MG63 (cell line): ENCODE data around the gene PRKAR1A. TPM values are rescaled to one million over a fixed set of nuclear protein-coding genes. Genes with fewer than 3 reads are reported as not detected.
A peak's percentile ranks its signal among the peaks of the same experiment; 100 is the strongest.
"Not testable (repeated sequence)": the region's sequence is repeated elsewhere in the genome, so short reads cannot be mapped to it uniquely, and the experiment has no call there.

ENCODE experiments used
- DNase-seq: peaks from one replicate; pipeline ENCODE4 v3.0.0-alpha.2; 2020
- H3K27me3 ChIP-seq: fragments of 250-450 bp; sonication (Bioruptor Pico); 2 replicates; pipeline ENCODE4 v1.5.1; 2020; ENCODE audit warnings: mild to moderate bottlenecking, moderate library complexity
- H3K36me3 ChIP-seq: fragments of 250-450 bp; sonication (Bioruptor Pico); 2 replicates; pipeline ENCODE4 v1.5.1; 2020; ENCODE audit warnings: mild to moderate bottlenecking, moderate library complexity
- H3K4me3 ChIP-seq: fragments of 250-450 bp; sonication (Bioruptor Pico); 2 replicates; pipeline ENCODE4 v1.5.1; 2020; ENCODE audit warnings: mild to moderate bottlenecking, moderate library complexity
- H3K9me3 ChIP-seq: fragments of 250-450 bp; sonication (Bioruptor Pico); 2 replicates; pipeline ENCODE4 v1.5.1; 2020; ENCODE audit warnings: mild to moderate bottlenecking, moderate library complexity
- total RNA-seq: library from RNA; depleted of rRNA; stranded (reverse); fragments of >200 nt; shearing (Covaris generic); gene quantifications from 2 replicates; pipeline ENCODE4 v1.2.3, GENCODE V29; 2014; ENCODE audit warnings: low replicate concordance; rRNA removed

Gene PRKAR1A
- total RNA-seq = 185 and 279 TPM in 2 replicates

DNA sequence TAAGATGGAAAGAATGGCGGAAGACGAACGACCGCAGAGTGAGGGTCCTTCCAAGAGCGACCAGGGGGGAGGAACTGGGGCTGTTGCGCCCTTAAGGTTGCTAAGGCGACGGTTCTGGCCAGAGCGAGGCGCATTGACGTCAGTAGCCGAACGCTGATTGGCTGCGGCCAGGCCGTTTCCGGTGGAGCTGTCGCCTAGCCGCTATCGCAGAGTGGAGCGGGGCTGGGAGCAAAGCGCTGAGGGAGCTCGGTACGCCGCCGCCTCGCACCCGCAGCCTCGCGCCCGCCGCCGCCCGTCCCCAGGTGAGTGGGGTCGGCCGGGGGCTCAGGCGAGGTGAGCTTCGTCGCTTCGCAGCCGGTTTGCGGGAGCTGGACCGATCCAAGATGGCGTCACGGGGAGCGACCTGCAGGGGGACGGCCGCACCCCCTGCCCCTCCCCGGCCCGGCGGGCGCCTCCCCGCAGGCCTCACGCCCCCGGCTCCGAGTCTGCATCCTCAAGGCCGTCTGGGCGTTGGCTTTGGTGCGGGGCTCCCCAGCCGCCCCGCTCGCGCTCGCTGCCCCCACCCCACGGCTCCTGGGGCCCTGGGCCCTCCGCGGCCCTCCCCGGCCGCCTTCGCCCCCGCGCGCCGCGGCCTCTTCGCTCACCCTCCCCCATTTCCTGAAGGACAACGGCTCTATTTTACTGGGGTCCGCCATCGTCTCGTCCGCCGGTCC lies at the start of gene PRKAR1A:
TSS of gene PRKAR1A (plus strand) at position 184 of the 713 bp plus-strand sequence. CDS start 2,970 bp downstream, outside the sequence.
- Histone ChIP-seq H3K9me3 (no peaks in the 10 kb centered on the region), H3K27me3 (no peaks in the 10 kb centered on the region), H3K36me3 (peaks cover 31% of the 10 kb centered on the region), H3K4me3 (peak within 1 kb of the TSS; percentile 100)
- peak; percentile 95 for DNase-seq

DNA sequence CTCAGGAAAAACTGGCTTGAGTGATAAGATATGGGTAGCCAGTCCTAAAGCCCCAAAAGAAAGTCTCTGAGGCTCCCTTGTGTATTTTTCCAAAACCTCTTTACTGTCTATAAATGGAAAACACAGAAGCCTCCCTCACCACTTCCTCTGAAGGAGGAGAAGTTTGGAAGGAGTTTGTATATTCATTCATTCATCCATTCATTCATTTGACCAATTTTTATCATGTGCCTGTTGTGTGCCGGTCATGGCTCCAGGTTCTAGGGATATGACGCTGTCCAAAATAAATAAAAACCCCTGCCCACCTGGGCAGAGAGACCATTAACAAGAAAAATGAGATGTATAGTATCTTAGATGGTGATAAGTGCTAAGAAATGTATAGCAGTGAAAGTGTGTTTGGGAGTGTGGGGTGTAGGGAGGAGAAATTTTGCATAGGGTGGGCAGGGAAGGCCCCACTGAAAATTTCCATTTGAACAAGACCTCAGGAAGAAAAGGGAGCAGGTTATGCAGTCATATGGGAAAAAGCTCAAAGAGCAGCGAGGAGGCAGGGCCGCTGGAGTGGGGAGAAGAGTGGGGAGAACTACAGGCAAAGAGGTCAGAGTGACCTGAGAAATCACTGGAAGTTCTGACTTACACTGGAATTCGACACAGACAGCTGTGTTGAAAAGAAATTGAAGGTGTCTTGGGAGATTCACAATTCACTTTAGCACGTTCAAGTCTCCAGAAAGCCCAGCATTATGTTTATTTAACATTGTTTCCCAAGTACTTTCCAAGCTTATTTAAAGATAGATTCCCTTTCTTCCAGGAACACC lies 48.8 kb upstream of the PRKAR1A start:
- no peaks in the 10 kb centered on the region; the same call in 1 of the 2 replicates for H3K27me3 ChIP-seq
- no peaks in the 10 kb centered on the region for H3K9me3 ChIP-seq
- H3K4me3 ChIP-seq = no peak overlapping the region
- H3K36me3 ChIP-seq = no peaks in the 10 kb centered on the region
- no peak for DNase-seq

DNA sequence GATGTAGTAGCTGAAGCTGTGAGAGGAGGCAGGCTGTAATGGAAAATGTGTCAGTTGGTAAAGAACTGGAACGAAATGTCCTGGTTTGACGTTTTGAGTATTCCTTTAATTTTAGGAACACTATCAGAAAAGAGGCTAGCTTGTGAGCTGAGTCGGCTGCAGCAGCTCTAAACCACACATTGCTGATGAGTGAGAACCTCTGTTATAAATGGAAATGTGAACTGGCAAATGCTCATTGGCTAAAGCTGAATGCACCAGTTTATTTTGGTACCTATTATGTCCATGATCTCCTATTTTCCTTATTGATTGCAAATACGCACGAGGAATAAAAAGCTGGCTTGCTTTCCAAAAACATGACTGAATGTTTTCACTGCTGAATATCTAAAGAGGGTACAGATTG lies 43.9 kb upstream of the PRKAR1A start:
- Histone ChIP-seq H3K36me3 (no peaks in the 10 kb centered on the region), H3K4me3 (no peak overlapping the region), H3K27me3 (peaks cover 2% of the 10 kb centered on the region; the same call in 1 of the 2 replicates), H3K9me3 (no peaks in the 10 kb centered on the region)
- no peak for DNase-seq

DNA sequence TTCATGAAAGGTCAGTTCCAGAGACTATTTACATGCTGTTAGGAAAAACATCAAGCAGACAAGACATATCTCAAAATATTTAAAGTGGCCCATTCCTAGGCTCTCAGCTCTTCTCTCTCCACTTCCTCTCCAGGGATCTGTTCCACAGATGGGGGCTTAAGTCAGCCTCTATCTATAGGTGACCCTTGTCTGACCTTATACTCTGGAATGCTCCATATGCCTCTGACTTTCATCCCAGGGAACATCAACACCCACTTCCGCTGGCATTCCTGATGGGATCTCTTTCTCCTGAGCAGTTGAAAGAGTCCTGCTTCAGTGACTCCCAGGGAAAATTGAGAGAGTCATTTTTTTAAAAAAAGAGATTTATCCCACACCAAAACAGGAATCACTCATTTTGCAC lies 43.4 kb upstream of the PRKAR1A start:
- Histone ChIP-seq H3K4me3 (no peak overlapping the region), H3K27me3 (peaks cover 2% of the 10 kb centered on the region; the same call in 1 of the 2 replicates), H3K36me3 (no peaks in the 10 kb centered on the region), H3K9me3 (no peaks in the 10 kb centered on the region)
- no peak for DNase-seq

DNA sequence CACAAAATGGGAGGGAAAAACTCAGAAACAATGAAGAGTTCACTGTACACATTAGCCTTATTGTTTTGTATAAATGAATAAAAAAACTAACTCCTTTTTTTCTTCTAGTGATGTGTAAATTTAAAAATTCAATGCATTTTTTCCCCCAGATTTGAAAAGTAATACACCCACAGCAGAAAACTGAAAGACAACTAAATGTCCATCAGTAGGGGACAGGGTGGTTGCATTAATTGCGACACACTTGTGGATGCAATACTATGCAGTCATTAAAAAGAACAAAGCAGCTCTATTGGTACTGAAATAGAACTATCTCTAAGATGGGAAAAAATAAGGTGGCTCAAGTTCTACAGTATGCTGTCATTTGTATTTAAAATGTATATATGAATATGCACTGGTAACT lies 41.3 kb upstream of the PRKAR1A start:
- Histone ChIP-seq H3K4me3 (no peak overlapping the region), H3K36me3 (no peaks in the 10 kb centered on the region), H3K27me3 (peaks cover 2% of the 10 kb centered on the region; the same call in 1 of the 2 replicates), H3K9me3 (no peaks in the 10 kb centered on the region)
- DNase-seq = no peak

DNA sequence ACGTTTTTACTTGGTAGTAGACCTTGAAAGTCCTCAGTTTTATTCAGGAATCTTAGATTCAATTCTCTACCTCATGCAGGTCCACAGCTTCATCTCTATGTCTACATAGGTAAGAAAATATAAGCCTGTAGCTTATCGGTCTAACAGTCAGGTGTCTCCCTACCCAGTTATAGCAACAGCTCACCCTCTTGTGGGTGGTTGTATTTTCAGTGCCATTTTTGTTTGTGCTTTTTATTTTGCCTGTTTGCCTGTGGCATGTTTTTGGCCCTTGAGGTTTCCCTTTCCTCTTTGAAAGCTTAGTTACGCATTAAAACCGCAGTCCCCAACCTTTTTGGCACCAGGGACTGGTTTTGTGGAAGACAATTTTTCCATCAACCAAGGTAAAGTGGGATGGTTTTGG lies 31.3 kb upstream of the PRKAR1A start:
- Histone ChIP-seq H3K4me3 (no peak overlapping the region), H3K36me3 (no peaks in the 10 kb centered on the region), H3K9me3 (peaks cover 2% of the 10 kb centered on the region), H3K27me3 (peaks cover 45% of the 10 kb centered on the region)
- DNase-seq = no peak

DNA sequence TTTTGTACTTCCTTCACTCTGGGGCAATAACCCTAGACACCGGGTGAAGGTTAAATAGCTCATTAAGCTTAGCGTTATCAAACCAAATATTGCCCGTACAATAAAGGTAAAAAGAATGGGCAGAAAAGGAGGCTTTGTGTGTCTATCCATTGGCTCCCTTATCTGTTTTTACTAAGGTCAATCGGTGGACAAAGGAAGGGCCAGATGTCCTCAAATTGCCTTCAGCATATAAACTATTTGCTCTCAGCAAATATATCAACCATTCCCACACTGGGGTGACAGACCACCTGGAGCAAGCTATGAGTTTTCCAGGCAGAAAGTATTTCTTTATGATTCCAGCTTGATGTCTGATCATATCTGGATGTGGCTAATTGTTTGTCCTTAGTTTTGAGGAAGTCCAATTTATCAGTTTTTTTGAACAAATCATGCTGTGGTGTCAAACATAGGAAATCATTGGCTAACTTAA lies 29.6 kb upstream of the PRKAR1A start:
- no peaks in the 10 kb centered on the region for H3K36me3 ChIP-seq
- H3K4me3 ChIP-seq = no peak overlapping the region
- peaks cover 2% of the 10 kb centered on the region for H3K9me3 ChIP-seq
- DNase-seq = no peak
- peaks cover 45% of the 10 kb centered on the region for H3K27me3 ChIP-seq

DNA sequence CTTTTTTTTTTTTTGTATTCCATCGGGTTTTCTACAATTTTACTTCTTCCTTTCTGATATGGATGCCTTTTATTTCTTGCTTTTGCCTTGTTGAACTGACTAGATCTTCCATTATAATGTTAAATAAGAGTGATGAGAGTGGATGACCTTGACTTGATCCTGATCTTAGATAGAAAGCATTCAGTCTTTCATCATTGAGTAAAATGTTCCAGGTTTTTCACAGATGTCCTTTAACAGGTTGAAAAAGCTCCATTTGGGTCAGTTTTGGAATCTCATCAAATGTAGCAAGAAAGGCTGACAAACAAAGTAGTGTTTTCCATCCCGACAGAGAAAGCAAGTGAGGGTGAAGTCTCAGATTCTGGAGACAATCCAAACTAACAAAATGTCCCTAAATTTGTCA lies 27.8 kb upstream of the PRKAR1A start:
- H3K36me3 ChIP-seq = no peaks in the 10 kb centered on the region
- H3K9me3 ChIP-seq = peaks cover 2% of the 10 kb centered on the region
- no peak for DNase-seq
- H3K4me3 ChIP-seq = no peak overlapping the region
- H3K27me3 ChIP-seq = peaks cover 45% of the 10 kb centered on the region

DNA sequence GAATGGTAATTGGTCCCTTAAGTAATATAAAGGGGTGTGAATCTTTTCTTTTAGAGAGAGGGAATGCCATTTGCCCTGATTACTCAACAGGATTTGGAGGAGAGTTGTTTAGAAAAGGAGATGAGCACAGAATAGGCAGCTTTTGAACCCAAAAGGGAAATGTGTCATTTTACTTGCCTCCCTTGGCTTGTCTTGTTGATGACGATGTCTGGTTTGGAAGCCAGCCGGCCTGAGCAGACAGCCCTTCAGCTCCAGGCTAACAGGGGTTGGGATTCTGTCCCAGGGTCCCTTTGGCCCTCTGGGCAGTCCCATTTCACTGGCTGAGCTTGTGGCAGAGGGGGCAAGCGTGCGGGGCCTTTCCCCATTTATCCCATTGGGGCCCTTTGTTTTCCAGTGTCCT lies 22.3 kb upstream of the PRKAR1A start:
- Histone ChIP-seq H3K4me3 (no peak overlapping the region), H3K27me3 (peaks cover 10% of the 10 kb centered on the region), H3K9me3 (no peaks in the 10 kb centered on the region), H3K36me3 (no peaks in the 10 kb centered on the region)
- peak; percentile 52 for DNase-seq

DNA sequence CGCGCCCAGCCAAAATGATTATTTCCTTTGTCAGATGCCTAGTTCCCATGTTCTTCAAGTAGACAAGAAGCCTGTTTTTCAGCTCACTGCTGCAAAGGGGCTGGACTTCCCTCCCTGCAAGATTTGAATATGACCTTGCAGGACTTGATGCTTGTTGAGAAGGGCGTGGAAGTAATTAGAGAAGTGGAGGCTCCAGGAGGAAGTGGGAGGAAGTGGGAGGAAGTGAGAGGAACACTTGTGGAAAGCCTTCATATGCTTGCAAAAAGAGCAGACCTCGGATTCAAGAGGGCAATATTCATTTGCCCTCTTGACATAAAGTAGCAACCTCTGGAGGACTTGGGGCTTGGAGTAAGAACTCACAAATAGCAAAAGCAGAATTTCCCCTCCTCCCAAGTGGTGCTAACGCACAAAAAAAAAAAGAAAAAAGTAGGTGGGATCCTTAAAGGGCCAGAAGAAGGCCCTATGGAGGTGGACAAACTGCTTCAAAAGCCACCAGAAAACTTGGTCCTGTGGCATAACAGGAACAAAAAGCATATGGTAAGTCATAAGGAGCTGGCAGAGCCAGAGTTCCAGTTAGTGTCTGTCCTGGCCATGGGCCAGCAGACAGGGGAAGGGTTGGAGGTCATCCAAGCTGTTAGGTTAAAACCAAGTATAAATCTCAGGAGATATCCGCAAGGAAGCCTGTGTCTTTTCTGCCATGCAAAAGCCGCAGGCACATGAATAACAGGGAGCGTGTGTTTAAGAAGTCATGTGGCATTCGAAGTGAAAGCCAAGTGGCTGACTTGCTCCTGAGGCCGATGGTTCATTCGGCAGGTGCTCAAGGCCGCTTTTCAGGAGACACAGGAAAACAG lies 20.6 kb upstream of the PRKAR1A start:
- Histone ChIP-seq H3K27me3 (no peaks in the 10 kb centered on the region), H3K36me3 (no peaks in the 10 kb centered on the region), H3K4me3 (no peak overlapping the region), H3K9me3 (no peaks in the 10 kb centered on the region)
- peak; percentile 24 for DNase-seq

DNA sequence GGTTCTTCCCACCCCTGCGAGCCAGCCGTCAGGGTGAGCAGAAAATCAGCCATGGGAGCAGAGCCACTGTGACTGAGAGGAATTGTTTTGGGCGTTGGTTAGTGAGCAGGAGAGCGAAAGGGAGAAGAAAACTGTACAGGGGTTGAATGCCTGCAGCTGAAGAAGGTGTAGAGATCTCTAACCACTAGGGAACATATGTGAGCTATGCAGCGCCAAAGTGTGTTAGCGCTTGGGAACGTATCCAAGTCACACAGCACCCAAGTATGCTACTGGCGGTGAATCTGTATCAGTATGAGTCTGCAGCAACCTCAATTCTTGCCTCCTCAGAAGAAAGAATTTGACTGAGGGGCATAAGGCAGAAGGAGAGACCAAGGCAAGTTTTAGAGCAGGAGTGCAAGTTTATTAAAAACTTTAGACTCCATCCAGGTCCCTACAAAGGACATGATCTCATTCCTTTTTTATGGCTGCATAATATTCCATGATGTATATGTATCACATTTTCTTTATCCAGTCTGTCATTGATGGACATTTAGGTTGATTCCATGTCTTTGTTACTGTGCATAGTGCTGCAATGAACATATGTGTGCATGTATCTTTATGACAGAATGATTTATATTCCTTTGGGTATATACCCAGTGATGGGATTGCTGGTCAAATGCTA lies 19.7 kb upstream of the PRKAR1A start:
- not testable (repeated sequence) for H3K9me3 ChIP-seq, H3K36me3 ChIP-seq, DNase-seq, H3K4me3 ChIP-seq, H3K27me3 ChIP-seq

DNA sequence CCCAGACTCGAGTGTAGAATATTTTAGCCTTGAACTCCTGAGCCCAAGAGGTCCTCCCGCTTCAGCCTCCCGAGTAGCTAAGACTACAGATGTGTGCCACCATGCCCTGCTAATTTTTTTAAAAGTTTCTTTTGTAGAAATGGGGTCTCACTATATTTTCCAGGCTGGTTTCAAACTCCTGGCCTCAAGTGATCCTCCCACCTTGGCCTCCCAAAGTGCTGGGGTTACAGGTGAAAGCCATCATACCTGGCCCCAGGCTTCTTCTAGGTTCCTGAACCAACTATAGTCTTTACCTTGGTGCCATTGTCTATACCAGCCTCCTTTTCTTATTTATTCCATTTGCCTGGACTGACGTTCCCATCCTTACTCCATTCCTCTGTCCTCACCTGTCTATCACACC lies 17.1 kb upstream of the PRKAR1A start:
- Histone ChIP-seq H3K9me3 (no peaks in the 10 kb centered on the region), H3K36me3 (no peaks in the 10 kb centered on the region), H3K27me3 (no peaks in the 10 kb centered on the region), H3K4me3 (no peak overlapping the region)
- no peak for DNase-seq

DNA sequence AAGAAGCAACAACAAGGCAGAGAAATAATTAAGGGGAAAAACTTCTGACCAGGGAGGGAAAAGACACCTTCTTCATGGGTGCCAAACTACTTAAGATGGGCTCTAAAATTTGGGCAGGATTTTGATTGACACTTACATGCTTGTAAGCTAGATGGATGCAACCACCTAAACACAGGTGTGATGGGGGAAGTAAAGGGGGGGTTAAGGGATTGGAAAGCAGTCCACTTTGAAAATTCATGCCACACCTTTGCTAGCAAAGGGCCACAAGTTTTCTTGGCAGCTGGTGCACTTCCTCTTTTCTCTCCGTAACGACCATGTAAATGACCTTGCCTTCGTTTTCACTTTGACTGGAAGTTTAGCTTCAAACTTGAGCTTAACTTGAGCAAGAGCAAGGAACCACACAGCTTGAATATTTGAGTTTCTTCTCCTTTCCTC lies 14.3 kb upstream of the PRKAR1A start:
- H3K9me3 ChIP-seq = no peaks in the 10 kb centered on the region
- H3K36me3 ChIP-seq = no peaks in the 10 kb centered on the region
- DNase-seq = no peak
- no peaks in the 10 kb centered on the region for H3K27me3 ChIP-seq
- H3K4me3 ChIP-seq = no peak overlapping the region

DNA sequence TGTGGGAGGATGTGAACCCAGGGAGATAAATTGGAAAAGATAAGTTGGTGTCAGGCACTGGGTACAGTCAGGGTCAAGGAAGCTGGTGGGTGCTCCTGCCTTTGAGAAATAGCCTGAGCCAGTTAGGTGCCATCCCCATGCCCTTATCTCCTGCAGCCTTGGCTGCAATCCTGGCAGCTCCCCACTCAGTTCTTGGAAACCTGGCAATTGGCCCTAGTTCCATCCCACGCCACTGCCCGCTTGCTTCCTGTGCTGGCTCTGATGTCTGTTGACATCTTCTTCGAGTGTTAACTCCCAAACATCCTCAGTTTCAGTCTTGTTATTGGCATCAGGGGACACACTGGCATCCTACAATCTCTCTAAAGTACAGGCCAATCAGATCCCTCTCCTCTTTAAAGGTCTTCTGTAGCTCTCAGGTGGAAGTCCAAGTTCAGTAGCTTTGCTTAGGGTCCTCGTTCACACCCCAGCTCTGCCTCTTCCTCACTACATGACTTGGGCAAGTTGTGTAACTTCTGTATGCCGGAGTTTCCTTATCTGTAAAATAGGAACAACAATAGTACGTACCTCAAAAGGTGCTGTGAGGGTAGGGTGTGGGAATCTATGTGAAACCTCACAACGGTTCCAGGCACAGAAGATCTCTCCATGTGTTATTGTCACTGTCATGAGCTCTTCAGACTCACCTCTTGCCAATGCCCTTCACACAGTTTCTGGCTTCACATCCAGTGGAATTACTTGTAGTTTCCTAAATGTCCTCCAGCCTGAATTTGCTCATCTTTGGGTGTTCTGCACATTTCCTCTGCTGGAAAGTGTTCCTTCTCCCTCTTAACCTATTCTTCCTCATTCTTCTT lies 13.5 kb upstream of the PRKAR1A start:
- no peaks in the 10 kb centered on the region for H3K27me3 ChIP-seq
- no peak overlapping the region for H3K4me3 ChIP-seq
- no peak for DNase-seq
- H3K9me3 ChIP-seq = no peaks in the 10 kb centered on the region
- H3K36me3 ChIP-seq = no peaks in the 10 kb centered on the region

DNA sequence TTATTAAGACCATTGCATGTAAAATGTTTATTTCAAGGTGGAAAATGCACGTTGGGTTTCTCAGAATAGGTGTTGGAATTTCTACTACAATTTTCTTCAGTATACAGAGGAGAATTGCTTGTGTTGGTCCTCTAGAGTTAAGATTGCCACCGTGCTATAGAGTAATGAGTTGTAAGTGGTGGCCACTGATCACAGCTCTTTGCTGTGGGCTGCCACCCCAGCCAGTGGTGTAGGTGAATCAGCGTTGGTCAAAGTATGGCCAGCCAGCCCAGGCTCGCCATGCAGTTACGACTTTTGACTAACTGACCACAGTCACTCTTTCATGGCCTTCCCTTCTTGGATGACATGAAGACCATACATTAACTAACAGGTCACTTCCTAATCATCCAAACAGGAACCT lies 12.6 kb upstream of the PRKAR1A start:
- no peak overlapping the region for H3K4me3 ChIP-seq
- no peaks in the 10 kb centered on the region for H3K36me3 ChIP-seq
- H3K9me3 ChIP-seq = no peaks in the 10 kb centered on the region
- no peaks in the 10 kb centered on the region for H3K27me3 ChIP-seq
- DNase-seq = no peak
